Measurements from ENCODE around the gene LRSAM1.

LRSAM1 gene

GRCh38 chr9:127450830-127451607 lies at the start of gene LRSAM1, which contains the start of gene RPL12:
LRSAM1 (plus strand) TSS chr9:127451510; CDS start chr9:127454528, 3,018 bp downstream.
RPL12 (minus strand) TSS chr9:127451406; CDS start chr9:127451317, 89 bp downstream.
- DNase-seq: peak; percentile 95 to 98

- DNase-seq: no peak
These were observed 48.8 kb upstream of the LRSAM1 start for GRCh38 chr9:127402401-127403090.

DNA sequence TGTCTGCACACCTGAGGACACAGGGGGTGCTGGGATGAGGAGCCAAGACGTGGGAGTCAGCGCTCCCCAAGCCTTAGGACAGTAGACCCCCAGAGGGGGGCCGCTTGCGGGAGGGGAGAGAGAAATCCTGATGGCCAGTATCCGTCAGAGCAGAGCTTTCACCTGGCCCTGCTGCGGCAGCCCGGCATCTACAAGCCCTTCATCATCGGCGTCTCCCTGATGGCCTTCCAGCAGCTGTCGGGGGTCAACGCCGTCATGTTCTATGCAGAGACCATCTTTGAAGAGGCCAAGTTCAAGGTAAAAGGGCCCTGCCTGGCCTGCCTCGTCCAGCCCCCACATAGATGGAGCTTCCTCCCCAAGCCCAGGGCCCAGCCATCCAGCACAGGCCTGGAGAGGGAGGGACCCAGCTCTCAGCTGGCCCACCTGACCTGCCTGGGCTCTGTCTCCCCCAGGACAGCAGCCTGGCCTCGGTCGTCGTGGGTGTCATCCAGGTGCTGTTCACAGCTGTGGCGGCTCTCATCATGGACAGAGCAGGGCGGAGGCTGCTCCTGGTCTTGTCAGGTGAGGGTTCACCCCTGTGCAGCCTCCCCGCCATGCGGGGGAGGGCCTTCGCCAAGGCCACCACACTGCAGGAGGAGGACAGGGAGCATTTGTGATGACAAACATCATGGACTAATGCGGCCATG lies 47.7 kb upstream of the LRSAM1 start:
- no peak for DNase-seq

DNA sequence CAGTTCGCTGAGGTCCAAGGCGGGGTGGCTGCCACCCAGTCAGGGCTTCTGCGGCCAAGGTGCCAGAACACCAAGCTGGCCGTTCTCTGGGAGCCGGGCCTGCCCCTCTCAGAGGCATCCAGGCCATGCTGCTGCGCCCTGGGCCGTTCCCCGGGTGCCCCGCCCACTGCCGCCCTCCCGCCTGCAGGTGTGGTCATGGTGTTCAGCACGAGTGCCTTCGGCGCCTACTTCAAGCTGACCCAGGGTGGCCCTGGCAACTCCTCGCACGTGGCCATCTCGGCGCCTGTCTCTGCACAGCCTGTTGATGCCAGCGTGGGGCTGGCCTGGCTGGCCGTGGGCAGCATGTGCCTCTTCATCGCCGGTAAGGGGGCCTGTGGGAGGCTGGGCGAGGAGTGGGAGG lies 46.7 kb upstream of the LRSAM1 start:
- DNase-seq: no peak

GRCh38 chr9:127405344-127406125 lies 45.8 kb upstream of the LRSAM1 start:
- no peak for DNase-seq

GRCh38 chr9:127406799-127407491 lies 44.4 kb upstream of the LRSAM1 start:
- no peak for DNase-seq

DNA sequence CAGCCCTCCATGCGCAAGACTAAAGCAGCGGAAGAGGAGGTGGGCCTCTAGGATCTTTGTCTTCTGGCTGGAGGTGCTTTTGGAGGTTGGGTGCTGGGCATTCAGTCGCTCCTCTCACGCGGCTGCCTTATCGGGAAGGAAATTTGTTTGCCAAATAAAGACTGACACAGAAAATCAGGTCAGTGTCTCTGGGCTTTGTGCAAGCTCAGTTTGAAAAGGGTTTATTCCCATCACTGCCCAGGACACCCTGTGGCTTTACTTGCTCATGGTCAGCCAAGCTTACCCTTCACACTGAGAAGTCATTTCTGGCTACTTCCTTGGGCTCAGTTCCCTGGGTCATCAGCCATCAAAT lies 43.8 kb upstream of the LRSAM1 start:
- DNase-seq: no peak

GRCh38 chr9:127411122-127411521 lies 40.2 kb upstream of the LRSAM1 start:
- no peak for DNase-seq

DNA sequence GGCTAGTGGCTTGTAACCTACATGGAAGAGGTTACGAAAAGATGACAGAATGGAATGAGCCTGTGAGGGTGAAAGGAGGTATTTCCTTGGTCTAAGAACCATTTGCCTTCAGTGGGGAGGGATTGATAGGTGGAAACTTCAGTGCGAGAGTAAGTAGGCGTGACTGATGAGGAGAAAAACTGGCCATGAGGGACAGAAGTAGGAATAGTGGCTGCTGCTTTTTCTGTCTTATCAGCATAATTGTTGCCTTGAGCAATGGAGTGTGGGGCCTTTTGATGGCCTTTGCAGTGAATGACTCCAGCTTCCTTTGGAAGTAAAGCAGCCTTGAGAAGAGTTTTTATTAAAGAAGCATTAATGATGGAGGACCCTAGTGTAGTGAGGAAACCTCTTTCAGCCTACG lies 36.2 kb upstream of the LRSAM1 start:
- DNase-seq: no peak

- no peak for DNase-seq
These were observed 35.7 kb upstream of the LRSAM1 start for GRCh38 chr9:127415657-127416056.

GRCh38 chr9:127417131-127418036 lies 33.9 kb upstream of the LRSAM1 start:
- no peak for DNase-seq

- DNase-seq: peak; percentile 15 to 48
These were observed 33.3 kb upstream of the LRSAM1 start for GRCh38 chr9:127418037-127418471.

DNA sequence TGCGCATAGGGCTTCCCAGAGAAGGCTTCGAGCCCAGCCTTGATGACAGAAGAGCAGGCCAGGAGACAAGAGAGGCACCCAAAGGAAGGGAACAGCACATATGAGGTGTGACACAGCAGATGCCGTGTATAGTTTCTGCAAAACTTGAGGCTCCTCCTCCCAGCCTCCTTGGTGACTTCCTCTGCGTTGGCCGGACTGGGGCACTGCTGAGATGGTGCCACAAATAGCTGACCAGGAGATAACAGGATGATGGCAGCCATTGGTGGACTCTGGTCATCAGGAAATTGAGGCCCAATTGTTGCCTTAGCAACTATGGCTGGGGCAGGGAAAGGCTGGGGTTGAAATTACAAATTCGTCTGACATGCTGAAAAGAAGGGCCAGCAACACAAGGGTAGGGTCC lies 32.0 kb upstream of the LRSAM1 start:
- no peak for DNase-seq

- DNase-seq: no peak
These were observed 30.3 kb upstream of the LRSAM1 start for GRCh38 chr9:127421057-127421456.

DNA sequence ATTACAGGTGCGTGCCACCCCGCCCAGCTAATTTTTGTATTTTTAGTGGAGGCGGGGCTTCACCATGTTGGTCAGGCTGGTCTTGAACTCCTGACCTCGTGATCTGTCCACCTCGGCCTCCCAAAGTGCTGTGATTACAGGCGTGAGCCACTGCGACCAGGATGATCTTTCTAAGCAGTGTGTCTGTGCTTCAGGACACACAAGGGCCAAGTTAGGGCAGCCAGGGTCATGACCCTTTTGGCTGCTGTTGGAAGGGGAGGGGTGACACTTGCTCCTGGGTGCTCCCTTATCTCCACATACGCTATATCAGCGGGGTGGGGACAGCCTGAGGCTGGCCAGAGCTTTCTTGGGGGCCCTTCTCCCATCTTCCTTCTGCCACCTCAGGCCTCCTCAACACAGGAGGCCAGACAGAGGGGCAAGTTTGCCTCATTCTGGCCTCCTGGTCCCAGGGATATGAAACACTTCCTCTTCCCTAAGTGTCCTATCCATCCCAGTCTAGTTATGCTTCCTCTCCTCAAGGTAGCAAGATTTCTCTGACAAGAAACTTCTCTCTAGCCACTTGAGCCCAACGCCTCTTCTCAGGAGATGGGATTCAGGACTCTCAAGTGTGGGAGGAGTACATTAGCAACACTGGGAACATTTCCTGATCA lies 29.1 kb upstream of the LRSAM1 start:
- no peak for DNase-seq

DNA sequence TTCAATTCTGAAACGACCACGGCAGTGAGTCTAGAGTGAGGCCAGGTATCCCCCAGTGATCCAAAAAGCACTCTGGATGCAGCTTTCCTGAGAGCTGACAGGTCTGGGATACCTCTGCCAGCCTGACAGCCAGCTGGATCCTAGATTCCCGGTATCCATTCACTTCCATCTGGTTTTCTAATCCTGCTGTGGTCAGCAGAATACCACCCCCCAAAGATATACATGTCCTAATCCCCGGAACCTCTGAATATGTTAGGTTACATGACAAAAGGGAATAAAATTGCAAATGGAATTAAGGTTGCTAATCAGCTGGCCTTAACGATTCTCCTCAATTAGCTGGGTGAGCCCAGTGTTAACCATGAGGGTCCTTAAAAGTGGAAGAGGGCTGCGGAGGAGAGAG lies 28.5 kb upstream of the LRSAM1 start:
- no peak for DNase-seq

GRCh38 chr9:127423476-127423933 lies 27.8 kb upstream of the LRSAM1 start:
- DNase-seq: no peak

- DNase-seq: peak; percentile 87 to 92
These were observed 27.2 kb upstream of the LRSAM1 start, which contains the start of gene ZNF79 for GRCh38 chr9:127423934-127424675. ZNF79 (plus strand) TSS chr9:127424382; CDS start chr9:127424788, 406 bp downstream.

DNA sequence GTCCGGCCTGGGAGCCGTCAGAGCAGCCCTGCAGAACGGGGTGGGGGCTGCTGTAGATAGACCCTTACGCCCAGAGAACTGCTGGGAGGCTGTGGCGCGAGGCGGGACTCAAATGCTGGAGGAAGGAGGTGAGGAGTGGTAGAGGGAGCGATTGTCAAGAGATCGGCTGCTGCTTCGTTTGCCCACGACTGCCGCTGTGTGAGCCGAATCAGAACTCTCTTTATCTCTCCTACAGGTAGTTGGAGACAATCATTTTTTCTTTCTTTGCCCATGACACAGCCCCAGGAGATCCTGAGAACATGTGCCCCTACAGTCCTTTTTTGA lies 26.7 kb upstream of the LRSAM1 start:
- no peak for DNase-seq

GRCh38 chr9:127426756-127427155 lies 24.6 kb upstream of the LRSAM1 start:
- no peak for DNase-seq
